HEK293 (cell line): Measurements from ENCODE around the gene LRRC32.

ENCODE experiments used
- GLIS1 ChIP-seq: fragments of 450-650 bp; formaldehyde crosslinking; IDR thresholded peaks from 2 replicates; pipeline ENCODE4 v1.5.1; 2016; ENCODE audit warnings: missing biosample characterization, missing genetic modification characterization
- HOXC10 ChIP-seq: sonication (generic); formaldehyde crosslinking; IDR thresholded peaks from 2 replicates; pipeline ENCODE4 v1.8.1; 2023; ENCODE audit warnings: mild to moderate bottlenecking, missing genetic modification reagents
- SALL2 ChIP-seq: fragments of 450-650 bp; formaldehyde crosslinking; IDR thresholded peaks from 2 replicates; pipeline ENCODE4 v1.5.0; 2017; ENCODE audit warnings: missing biosample characterization, mild to moderate bottlenecking, missing genetic modification characterization, borderline replicate concordance
- YY1 ChIP-seq: fragments of 450-650 bp; formaldehyde crosslinking; IDR thresholded peaks from 2 replicates; pipeline ENCODE4 v1.5.1; 2018; ENCODE audit warnings: missing biosample characterization, missing genetic modification characterization
- ZBTB1 ChIP-seq: fragments of 450-650 bp; formaldehyde crosslinking; IDR thresholded peaks from 2 replicates; pipeline ENCODE4 v1.5.1; 2016; ENCODE audit warnings: missing biosample characterization, missing genetic modification characterization
- ZNF214 ChIP-seq: fragments of 450-650 bp; formaldehyde crosslinking; IDR thresholded peaks from 2 replicates; pipeline ENCODE4 v1.5.1; 2017; ENCODE audit warnings: missing biosample characterization, mild to moderate bottlenecking, missing genetic modification characterization, borderline replicate concordance
- ZNF596 ChIP-seq: fragments of 450-650 bp; IDR thresholded peaks from 2 replicates; pipeline ENCODE4 v1.5.0; 2018; ENCODE audit warnings: missing biosample characterization, mild to moderate bottlenecking, missing genetic modification characterization, moderate library complexity
- TF ChIP-seq, protein P1 (sequence below): fragments of 450-650 bp; formaldehyde crosslinking; IDR thresholded peaks from 2 replicates; pipeline ENCODE4 v1.5.1; 2016; ENCODE audit warnings: missing biosample characterization, missing genetic modification characterization
- TF ChIP-seq, protein P2 (sequence below): fragments of 450-650 bp; formaldehyde crosslinking; IDR thresholded peaks from 2 replicates; pipeline ENCODE4 v1.5.1; 2016; ENCODE audit warnings: missing biosample characterization, missing genetic modification characterization
- TF ChIP-seq, protein P3 (sequence below): fragments of 450-650 bp; formaldehyde crosslinking; IDR thresholded peaks from 2 replicates; pipeline ENCODE4 v1.5.1; 2016; ENCODE audit warnings: missing biosample characterization, missing genetic modification characterization
- TF ChIP-seq, protein P4 (sequence below): fragments of 450-650 bp; formaldehyde crosslinking; IDR thresholded peaks from 2 replicates; pipeline ENCODE4 v1.5.1; 2016; ENCODE audit warnings: missing biosample characterization, missing genetic modification characterization
- TF ChIP-seq, protein P5 (sequence below): fragments of 450-650 bp; formaldehyde crosslinking; IDR thresholded peaks from 2 replicates; pipeline ENCODE4 v1.5.1; 2016; ENCODE audit warnings: missing biosample characterization, missing genetic modification characterization

DNA sequence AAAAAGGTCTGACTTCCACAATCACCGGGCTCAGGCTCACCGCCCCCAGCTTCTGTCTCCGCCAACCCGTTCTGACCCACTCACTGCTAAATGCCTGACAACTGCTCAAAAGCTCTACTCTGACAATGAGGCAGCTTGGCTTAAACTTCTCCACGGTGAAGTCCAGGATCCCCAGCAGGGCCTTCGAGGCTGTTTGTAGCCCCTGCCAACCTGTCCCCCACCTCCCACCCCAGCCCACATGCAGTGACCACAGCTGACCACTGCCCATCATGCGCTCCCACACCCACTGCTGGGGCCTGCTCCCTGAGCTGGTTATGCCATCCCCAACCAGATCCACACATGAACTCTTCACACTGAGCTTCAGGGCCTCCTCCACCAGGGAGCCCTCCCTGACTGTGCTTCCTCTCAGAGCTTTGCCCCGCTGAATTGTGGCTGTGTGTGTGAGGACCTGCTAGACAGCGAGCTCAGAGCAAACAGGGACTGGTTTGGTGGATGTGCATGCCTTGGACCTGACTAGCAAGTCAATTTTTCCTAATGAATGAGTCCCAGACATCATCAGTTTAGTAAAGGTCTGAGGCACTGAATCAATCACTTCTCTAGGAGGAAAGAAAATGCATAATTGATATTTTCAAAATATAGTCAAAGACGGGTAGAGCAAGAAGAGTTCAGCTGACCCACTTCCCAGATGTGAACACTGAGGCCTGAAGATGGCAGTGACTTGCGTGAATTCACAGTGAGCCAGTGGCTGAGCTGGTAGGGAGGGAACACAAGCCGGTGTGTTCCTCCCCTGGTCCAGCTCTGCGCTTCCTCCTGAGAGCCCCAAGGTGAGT lies 7.7 kb downstream of the LRRC32 start:
- TF ChIP-seq ZNF214 (tag by site-specific recombination): no peak
- TF ChIP-seq, protein P1, sequence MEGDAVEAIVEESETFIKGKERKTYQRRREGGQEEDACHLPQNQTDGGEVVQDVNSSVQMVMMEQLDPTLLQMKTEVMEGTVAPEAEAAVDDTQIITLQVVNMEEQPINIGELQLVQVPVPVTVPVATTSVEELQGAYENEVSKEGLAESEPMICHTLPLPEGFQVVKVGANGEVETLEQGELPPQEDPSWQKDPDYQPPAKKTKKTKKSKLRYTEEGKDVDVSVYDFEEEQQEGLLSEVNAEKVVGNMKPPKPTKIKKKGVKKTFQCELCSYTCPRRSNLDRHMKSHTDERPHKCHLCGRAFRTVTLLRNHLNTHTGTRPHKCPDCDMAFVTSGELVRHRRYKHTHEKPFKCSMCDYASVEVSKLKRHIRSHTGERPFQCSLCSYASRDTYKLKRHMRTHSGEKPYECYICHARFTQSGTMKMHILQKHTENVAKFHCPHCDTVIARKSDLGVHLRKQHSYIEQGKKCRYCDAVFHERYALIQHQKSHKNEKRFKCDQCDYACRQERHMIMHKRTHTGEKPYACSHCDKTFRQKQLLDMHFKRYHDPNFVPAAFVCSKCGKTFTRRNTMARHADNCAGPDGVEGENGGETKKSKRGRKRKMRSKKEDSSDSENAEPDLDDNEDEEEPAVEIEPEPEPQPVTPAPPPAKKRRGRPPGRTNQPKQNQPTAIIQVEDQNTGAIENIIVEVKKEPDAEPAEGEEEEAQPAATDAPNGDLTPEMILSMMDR (tag by site-specific recombination): no peak
- no peak for TF ChIP-seq SALL2 (tag by site-specific recombination)
- no peak for TF ChIP-seq ZNF596 (tag by site-specific recombination)
- TF ChIP-seq, protein P2, sequence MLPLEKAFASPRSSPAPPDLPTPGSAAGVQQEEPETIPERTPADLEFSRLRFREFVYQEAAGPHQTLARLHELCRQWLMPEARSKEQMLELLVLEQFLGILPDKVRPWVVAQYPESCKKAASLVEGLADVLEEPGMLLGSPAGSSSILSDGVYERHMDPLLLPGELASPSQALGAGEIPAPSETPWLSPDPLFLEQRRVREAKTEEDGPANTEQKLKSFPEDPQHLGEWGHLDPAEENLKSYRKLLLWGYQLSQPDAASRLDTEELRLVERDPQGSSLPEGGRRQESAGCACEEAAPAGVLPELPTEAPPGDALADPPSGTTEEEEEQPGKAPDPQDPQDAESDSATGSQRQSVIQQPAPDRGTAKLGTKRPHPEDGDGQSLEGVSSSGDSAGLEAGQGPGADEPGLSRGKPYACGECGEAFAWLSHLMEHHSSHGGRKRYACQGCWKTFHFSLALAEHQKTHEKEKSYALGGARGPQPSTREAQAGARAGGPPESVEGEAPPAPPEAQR (tag by site-specific recombination): no peak
- TF ChIP-seq GLIS1 (tag by site-specific recombination): no peak
- no peak for TF ChIP-seq HOXC10
- TF ChIP-seq, protein P3, sequence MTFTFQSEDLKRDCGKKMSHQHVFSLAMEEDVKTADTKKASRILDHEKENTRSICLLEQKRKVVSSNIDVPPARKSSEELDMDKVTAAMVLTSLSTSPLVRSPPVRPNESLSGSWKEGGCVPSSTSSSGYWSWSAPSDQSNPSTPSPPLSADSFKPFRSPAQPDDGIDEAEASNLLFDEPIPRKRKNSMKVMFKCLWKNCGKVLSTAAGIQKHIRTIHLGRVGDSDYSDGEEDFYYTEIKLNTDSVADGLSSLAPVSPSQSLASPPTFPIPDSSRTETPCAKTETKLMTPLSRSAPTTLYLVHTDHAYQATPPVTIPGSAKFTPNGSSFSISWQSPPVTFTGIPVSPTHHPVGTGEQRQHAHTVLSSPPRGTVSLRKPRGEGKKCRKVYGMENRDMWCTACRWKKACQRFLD (tag by site-specific recombination): no peak
- TF ChIP-seq YY1 (tag by site-specific recombination): no peak
- TF ChIP-seq, protein P4, sequence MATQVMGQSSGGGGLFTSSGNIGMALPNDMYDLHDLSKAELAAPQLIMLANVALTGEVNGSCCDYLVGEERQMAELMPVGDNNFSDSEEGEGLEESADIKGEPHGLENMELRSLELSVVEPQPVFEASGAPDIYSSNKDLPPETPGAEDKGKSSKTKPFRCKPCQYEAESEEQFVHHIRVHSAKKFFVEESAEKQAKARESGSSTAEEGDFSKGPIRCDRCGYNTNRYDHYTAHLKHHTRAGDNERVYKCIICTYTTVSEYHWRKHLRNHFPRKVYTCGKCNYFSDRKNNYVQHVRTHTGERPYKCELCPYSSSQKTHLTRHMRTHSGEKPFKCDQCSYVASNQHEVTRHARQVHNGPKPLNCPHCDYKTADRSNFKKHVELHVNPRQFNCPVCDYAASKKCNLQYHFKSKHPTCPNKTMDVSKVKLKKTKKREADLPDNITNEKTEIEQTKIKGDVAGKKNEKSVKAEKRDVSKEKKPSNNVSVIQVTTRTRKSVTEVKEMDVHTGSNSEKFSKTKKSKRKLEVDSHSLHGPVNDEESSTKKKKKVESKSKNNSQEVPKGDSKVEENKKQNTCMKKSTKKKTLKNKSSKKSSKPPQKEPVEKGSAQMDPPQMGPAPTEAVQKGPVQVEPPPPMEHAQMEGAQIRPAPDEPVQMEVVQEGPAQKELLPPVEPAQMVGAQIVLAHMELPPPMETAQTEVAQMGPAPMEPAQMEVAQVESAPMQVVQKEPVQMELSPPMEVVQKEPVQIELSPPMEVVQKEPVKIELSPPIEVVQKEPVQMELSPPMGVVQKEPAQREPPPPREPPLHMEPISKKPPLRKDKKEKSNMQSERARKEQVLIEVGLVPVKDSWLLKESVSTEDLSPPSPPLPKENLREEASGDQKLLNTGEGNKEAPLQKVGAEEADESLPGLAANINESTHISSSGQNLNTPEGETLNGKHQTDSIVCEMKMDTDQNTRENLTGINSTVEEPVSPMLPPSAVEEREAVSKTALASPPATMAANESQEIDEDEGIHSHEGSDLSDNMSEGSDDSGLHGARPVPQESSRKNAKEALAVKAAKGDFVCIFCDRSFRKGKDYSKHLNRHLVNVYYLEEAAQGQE: no peak
- TF ChIP-seq, protein P5, sequence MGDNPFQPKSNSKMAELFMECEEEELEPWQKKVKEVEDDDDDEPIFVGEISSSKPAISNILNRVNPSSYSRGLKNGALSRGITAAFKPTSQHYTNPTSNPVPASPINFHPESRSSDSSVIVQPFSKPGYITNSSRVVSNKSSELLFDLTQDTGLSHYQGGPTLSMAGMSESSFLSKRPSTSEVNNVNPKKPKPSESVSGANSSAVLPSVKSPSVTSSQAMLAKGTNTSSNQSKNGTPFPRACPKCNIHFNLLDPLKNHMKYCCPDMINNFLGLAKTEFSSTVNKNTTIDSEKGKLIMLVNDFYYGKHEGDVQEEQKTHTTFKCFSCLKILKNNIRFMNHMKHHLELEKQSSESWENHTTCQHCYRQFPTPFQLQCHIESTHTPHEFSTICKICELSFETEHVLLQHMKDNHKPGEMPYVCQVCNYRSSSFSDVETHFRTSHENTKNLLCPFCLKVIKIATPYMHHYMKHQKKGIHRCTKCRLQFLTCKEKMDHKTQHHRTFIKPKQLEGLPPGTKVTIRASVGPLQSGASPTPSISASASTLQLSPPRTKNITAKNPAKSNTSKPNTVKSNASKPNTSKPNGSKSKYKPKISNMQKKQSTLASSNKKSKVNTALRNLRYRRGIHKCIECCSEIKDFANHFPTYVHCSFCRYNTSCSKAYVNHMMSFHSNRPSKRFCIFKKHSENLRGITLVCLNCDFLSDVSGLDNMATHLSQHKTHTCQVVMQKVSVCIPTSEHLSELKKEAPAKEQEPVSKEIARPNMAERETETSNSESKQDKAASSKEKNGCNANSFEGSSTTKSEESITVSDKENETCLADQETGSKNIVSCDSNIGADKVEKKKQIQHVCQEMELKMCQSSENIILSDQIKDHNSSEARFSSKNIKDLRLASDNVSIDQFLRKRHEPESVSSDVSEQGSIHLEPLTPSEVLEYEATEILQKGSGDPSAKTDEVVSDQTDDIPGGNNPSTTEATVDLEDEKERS (tag by site-specific recombination): no peak
- no peak for TF ChIP-seq ZBTB1 (tag by site-specific recombination)
